IMR-90 (cell line): ENCODE results near the gene PLCH1. TPM values are rescaled to one million over a fixed set of nuclear protein-coding genes. Genes with fewer than 3 reads are reported as not detected.
"Not testable (repeated sequence)": the region's sequence is repeated elsewhere in the genome, so short reads cannot be mapped to it uniquely, and the experiment has no call there.

ENCODE experiments used
- ATAC-seq: fragments of 200-7000 bp; cut with Tn5 transposase; 2 replicates; pipeline ENCODE4 v1.9.1; 2020; ENCODE audit warnings: low read depth, mild to moderate bottlenecking, moderate library complexity
- BruUV-seq: library from RNA; stranded (reverse); fragments of 400-500 nt; replicated peaks from 2 replicates; lab custom pipeline; 2021; lab: Mats Ljungman, UMichigan
- CTCF ChIA-PET: fragments of 300-600 bp; formaldehyde crosslinking; extraction: SDS; loops from one replicate; lab custom pipeline; 2021; ENCODE audit warnings: antibody characterized with exemption; lab: Yijun Ruan, JAX
- POLR2A ChIA-PET: fragments of 300-600 bp; sonication (Branson Sonifier 250); formaldehyde crosslinking; loops from one replicate; lab custom pipeline; 2022; ENCODE audit warnings: antibody characterized with exemption; ENCODE audit not compliant: unreplicated experiment; lab: Charles Lee
- DNase-seq: peaks from one replicate; pipeline ENCODE4 v3.0.0; 2013
- H2AFZ ChIP-seq: replicated peaks from 2 replicates; pipeline ENCODE3; 2013; ENCODE audit warnings: low read length, mild to moderate bottlenecking; ENCODE audit not compliant: poor library complexity
- H2AK5ac ChIP-seq: 2 replicates; pipeline ENCODE4 v1.6.1; 2013; ENCODE audit warnings: low read depth, low read length, inconsistent platforms
- H2AK9ac ChIP-seq: replicated peaks from 2 replicates; pipeline ENCODE3; 2013; ENCODE audit warnings: mild to moderate bottlenecking, low read depth, low read length, moderate library complexity; ENCODE audit not compliant: poor library complexity
- H2BK120ac ChIP-seq: 2 replicates; pipeline ENCODE4 v1.6.1; 2013; ENCODE audit warnings: low read depth, low read length, inconsistent platforms
- H2BK15ac ChIP-seq: 3 replicates; pipeline ENCODE4 v1.6.1; 2013; ENCODE audit warnings: low read depth, low read length, inconsistent platforms
- H2BK20ac ChIP-seq: 2 replicates; pipeline ENCODE4 v1.6.1; 2013; ENCODE audit warnings: low read depth, mild to moderate bottlenecking, inconsistent platforms, low read length, moderate library complexity
- H2BK5ac ChIP-seq: 2 replicates; pipeline ENCODE4 v1.6.1; 2013; ENCODE audit warnings: mild to moderate bottlenecking, low read depth, low read length, inconsistent platforms; ENCODE audit not compliant: poor library complexity, severe bottlenecking
- H3K14ac ChIP-seq: replicated peaks from 2 replicates; pipeline ENCODE4 v1.6.1; 2013; ENCODE audit warnings: low read depth, low read length, inconsistent platforms
- H3K18ac ChIP-seq: 2 replicates; pipeline ENCODE4 v1.6.1; 2013; ENCODE audit warnings: low read depth, low read length, control low read depth
- H3K23ac ChIP-seq: 2 replicates; pipeline ENCODE4 v1.6.1; 2013; ENCODE audit warnings: low read depth, low read length, inconsistent platforms
- H3K27ac ChIP-seq: 2 replicates; pipeline ENCODE4 v1.5.1; 2013; ENCODE audit warnings: mild to moderate bottlenecking, control low read depth, low read length; ENCODE audit not compliant: insufficient read depth
- H3K27me3 ChIP-seq: 2 replicates; pipeline ENCODE4 v1.6.1; 2013; ENCODE audit warnings: low read length; ENCODE audit not compliant: control insufficient read depth, insufficient read depth
- H3K36me3 ChIP-seq: 2 replicates; pipeline ENCODE4 v1.6.1; 2013; ENCODE audit warnings: low read length, mixed read lengths; ENCODE audit not compliant: control insufficient read depth, insufficient read depth
- H3K4ac ChIP-seq: 2 replicates; pipeline ENCODE4 v1.6.1; 2013; ENCODE audit warnings: low read depth, low read length, inconsistent platforms
- H3K4me1 ChIP-seq: 2 replicates; pipeline ENCODE4 v1.6.1; 2013; ENCODE audit warnings: low read length, mixed read lengths; ENCODE audit not compliant: control insufficient read depth, insufficient read depth
- H3K4me2 ChIP-seq: 2 replicates; pipeline ENCODE4 v1.6.1; 2013; ENCODE audit warnings: low read depth, mild to moderate bottlenecking, control low read depth, low read length, moderate library complexity
- H3K4me3 ChIP-seq: 2 replicates; pipeline ENCODE4 v1.5.1; 2013; ENCODE audit warnings: low read depth, mild to moderate bottlenecking, control low read depth, low read length, moderate library complexity; ENCODE audit not compliant: insufficient read depth
- H3K56ac ChIP-seq: 2 replicates; pipeline ENCODE4 v1.6.1; 2013; ENCODE audit warnings: low read length, inconsistent platforms; ENCODE audit not compliant: insufficient read depth; ENCODE audit errors: extremely low read depth
- H3K79me1 ChIP-seq, 2 experiments: 2 replicates each; pipeline ENCODE4 v1.6.1; 2013; ENCODE audit warnings: low read length in 2 of 2, inconsistent platforms in 1 of 2, low read depth in 1 of 2
- H3K9ac ChIP-seq: 2 replicates; pipeline ENCODE4 v1.6.1; 2013; ENCODE audit warnings: low read depth, low read length, control low read depth
- H3K9me1 ChIP-seq: 2 replicates; pipeline ENCODE4 v1.6.1; 2013; ENCODE audit warnings: low read length, inconsistent platforms; ENCODE audit not compliant: insufficient read depth
- H3K9me3 ChIP-seq: 2 replicates; pipeline ENCODE4 v1.6.1; 2013; ENCODE audit warnings: low read length; ENCODE audit not compliant: control insufficient read depth, insufficient read depth
- H4K20me1 ChIP-seq: 2 replicates; pipeline ENCODE4 v1.6.1; 2013; ENCODE audit warnings: low read length, inconsistent platforms; ENCODE audit not compliant: insufficient read depth
- H4K5ac ChIP-seq: 2 replicates; pipeline ENCODE4 v1.6.1; 2013; ENCODE audit warnings: mild to moderate bottlenecking, low read depth, low read length, control low read depth
- H4K8ac ChIP-seq, 2 experiments: 2 replicates each; pipeline ENCODE4 v1.6.1; 2013; ENCODE audit warnings: low read depth in 2 of 2, low read length in 2 of 2, control low read depth in 1 of 2, inconsistent platforms in 1 of 2
- H4K91ac ChIP-seq: 2 replicates; pipeline ENCODE4 v1.6.1; 2013; ENCODE audit warnings: low read depth, low read length, inconsistent platforms; ENCODE audit not compliant: insufficient read depth
- BHLHE40 ChIP-seq: fragments of 150-350 bp; IDR thresholded peaks from 2 replicates; pipeline ENCODE4 v1.6.1; 2016; ENCODE audit warnings: mild to moderate bottlenecking, low read depth, low read length
- CEBPB ChIP-seq: IDR thresholded peaks from 2 replicates; pipeline ENCODE4 v1.6.1; 2012; ENCODE audit warnings: low read depth, low read length, improper control_type of control experiment
- CHD1 ChIP-seq: IDR thresholded peaks from 2 replicates; pipeline ENCODE4 v1.6.1; 2012; ENCODE audit warnings: low read depth, low read length, improper control_type of control experiment
- FOS ChIP-seq: fragments of 150-350 bp; IDR thresholded peaks from 2 replicates; pipeline ENCODE4 v1.6.1; 2016; ENCODE audit warnings: low read depth, low read length
- MAZ ChIP-seq: IDR thresholded peaks from 2 replicates; pipeline ENCODE4 v1.6.1; 2012; ENCODE audit warnings: low read depth, mild to moderate bottlenecking, low read length, improper control_type of control experiment, moderate library complexity, borderline replicate concordance
- NFE2L2 ChIP-seq: fragments of 150-350 bp; IDR thresholded peaks from 2 replicates; pipeline ENCODE4 v1.6.1; 2016; ENCODE audit warnings: low read depth, mild to moderate bottlenecking, low read length
- POLR2A ChIP-seq: IDR thresholded peaks from 2 replicates; pipeline ENCODE4 v1.6.1; 2012; ENCODE audit warnings: mild to moderate bottlenecking, low read depth, low read length
- RAD21 ChIP-seq: IDR thresholded peaks from 2 replicates; pipeline ENCODE4 v1.6.1; 2012; ENCODE audit warnings: low read length, improper control_type of control experiment
- WGBS, 2 experiments: methylation state at CpG; one replicate each; pipeline versions ENCODE4 v1.1.5 to v1.1.7; 2013; ENCODE audit warnings: missing lambda C conversion rate in 2 of 2; ENCODE audit not compliant: insufficient read length in 1 of 2; ENCODE audit errors: extremely low coverage in 2 of 2; 5-methylcytosine and 5-hydroxymethylcytosine counted together
- dilution Hi-C: fragments of 300-500 bp; cut with HindIII; formaldehyde crosslinking; loops from one replicate; pipeline ENCODE4 v1.14.3; 2018; ENCODE audit warnings: low sequenced_read_pairs; ENCODE audit not compliant: unreplicated experiment
- in situ Hi-C: fragments of 300-500 bp; cut with MboI; formaldehyde crosslinking; loops from 3 replicates; pipeline ENCODE4 v1.14.3; 2019; ENCODE audit warnings: low sequenced_read_pairs, inconsistent platforms, mixed read lengths
- intact Hi-C: fragments of 100-400 bp; cut with micrococcal nuclease; formaldehyde crosslinking; loops from 2 replicates; pipeline ENCODE4 v1.10.0; 2022
- polyA plus RNA-seq, 3 experiments: library from polyadenylated mRNA; depleted of rRNA; stranded (reverse); fragments of >200 nt; gene quantifications; 2 replicates each; pipeline ENCODE4 v1.2.3, GENCODE V29; 2012; ENCODE audit warnings: low replicate concordance in 1 of 3
- total RNA-seq: library from RNA; depleted of rRNA; stranded (reverse); fragments of >200 nt; gene quantifications from 2 replicates; pipeline ENCODE4 v1.2.3, GENCODE V29; 2012
- TF ChIP-seq, protein P1 (sequence below): fragments of 150-350 bp; IDR thresholded peaks from 2 replicates; pipeline ENCODE4 v1.6.1; 2016; ENCODE audit warnings: low read depth, mild to moderate bottlenecking, low read length, moderate library complexity, borderline replicate concordance

PLCH1 gene
- total and polyA plus RNA-seq, 2 of the 4 experiments (the other 2 are of a cell fraction): not detected

- H3K4ac ChIP-seq: no peak overlapping the region
- no peaks in the 10 kb centered on the region for H3K9me3 ChIP-seq
- POLR2A ChIA-PET: interaction anchor here (0.6 kb wide), 1 partner anchor 102 kb away, joined by 3 read pairs; no protein-coding TSS in a partner anchor
- H2BK15ac ChIP-seq: no peak overlapping the region
- H2BK120ac ChIP-seq: no peak overlapping the region
- no peak overlapping the region for H4K91ac ChIP-seq
- H3K9me1 ChIP-seq: no peaks in the 10 kb centered on the region
- DNase-seq (no peak), ATAC-seq (no peak)
- no peak overlapping the region for H2BK5ac ChIP-seq
- H3K4me3 ChIP-seq: no peak overlapping the region
- H3K14ac ChIP-seq: no peak overlapping the region
- H2BK20ac ChIP-seq: no peak overlapping the region
- no peak overlapping the region for H3K27ac ChIP-seq
- no peak overlapping the region for H3K9ac ChIP-seq
- no peak overlapping the region for H3K18ac ChIP-seq
- H3K23ac ChIP-seq: no peak overlapping the region
- no peak overlapping the region for H3K56ac ChIP-seq
- CTCF ChIA-PET: interaction anchor here (0.7 kb wide), 2 partner anchors 187 to 1612 kb away, joined by 3 to 4 read pairs; no protein-coding TSS in a partner anchor
- no peaks in the 10 kb centered on the region for H3K27me3 ChIP-seq
- H3K79me1 ChIP-seq: no peaks in the 10 kb centered on the region
- intact Hi-C loops: no loop called here
- TF ChIP-seq FOS (no peak), POLR2A (no peak), CHD1 (no peak), RAD21 (no peak), NFE2L2 (no peak), CEBPB (no peak), MAZ (no peak), BHLHE40 (no peak)
- TF ChIP-seq, protein P1, sequence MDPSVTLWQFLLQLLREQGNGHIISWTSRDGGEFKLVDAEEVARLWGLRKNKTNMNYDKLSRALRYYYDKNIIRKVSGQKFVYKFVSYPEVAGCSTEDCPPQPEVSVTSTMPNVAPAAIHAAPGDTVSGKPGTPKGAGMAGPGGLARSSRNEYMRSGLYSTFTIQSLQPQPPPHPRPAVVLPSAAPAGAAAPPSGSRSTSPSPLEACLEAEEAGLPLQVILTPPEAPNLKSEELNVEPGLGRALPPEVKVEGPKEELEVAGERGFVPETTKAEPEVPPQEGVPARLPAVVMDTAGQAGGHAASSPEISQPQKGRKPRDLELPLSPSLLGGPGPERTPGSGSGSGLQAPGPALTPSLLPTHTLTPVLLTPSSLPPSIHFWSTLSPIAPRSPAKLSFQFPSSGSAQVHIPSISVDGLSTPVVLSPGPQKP: no peak
- H4K8ac ChIP-seq: no peak overlapping the region
- no peak overlapping the region for H2AK5ac ChIP-seq
- no TSS peak for BruUV-seq
- no peaks in the 10 kb centered on the region for H4K20me1 ChIP-seq
- H4K5ac ChIP-seq: no peak overlapping the region
- H3K4me2 ChIP-seq: no peak overlapping the region
- in situ Hi-C loops: no loop called here
- no peak overlapping the region for H2AFZ ChIP-seq
- H3K4me1 ChIP-seq: no peaks in the 10 kb centered on the region
- H3K36me3 ChIP-seq: no peaks in the 10 kb centered on the region
- dilution Hi-C loops: no loop called here
- H2AK9ac ChIP-seq: no peak overlapping the region
Observed at GRCh38 chr3:155398046-155398445, 346.8 kb downstream of the PLCH1 start.

DNA sequence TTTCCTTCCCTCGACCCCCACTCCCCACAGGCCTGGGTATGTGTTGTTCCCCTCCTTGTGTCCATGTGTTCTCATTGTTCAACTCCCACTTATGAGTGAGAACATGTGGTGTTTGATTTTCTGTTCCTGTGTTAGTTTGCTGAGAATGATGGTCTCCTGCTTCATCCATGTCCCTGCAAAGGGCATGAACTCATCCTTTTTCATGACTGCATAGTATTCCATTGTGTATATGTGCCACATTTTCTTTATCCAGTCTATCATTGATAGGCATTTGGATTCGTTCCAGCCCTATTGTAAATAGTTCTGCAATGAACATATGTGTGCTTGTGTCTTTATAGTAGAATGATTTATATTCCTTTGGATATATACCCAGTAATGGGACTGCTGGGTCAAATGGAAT lies 350.0 kb downstream of the PLCH1 start:
- H4K91ac ChIP-seq, H3K4me2 ChIP-seq, H2BK5ac ChIP-seq, intact Hi-C loops, H4K20me1 ChIP-seq, H3K9me1 ChIP-seq, H4K8ac ChIP-seq, H3K4ac ChIP-seq, H2AFZ ChIP-seq, H3K36me3 ChIP-seq, DNase-seq, POLR2A ChIA-PET, H2AK5ac ChIP-seq, H3K56ac ChIP-seq, H2BK15ac ChIP-seq, H2BK120ac ChIP-seq, H3K4me1 ChIP-seq, H3K27ac ChIP-seq, BruUV-seq, ATAC-seq, H3K18ac ChIP-seq, H3K9me3 ChIP-seq, H4K5ac ChIP-seq, H3K9ac ChIP-seq, H3K79me1 ChIP-seq, H2AK9ac ChIP-seq, CTCF ChIA-PET, H3K23ac ChIP-seq, H3K27me3 ChIP-seq, H2BK20ac ChIP-seq, dilution Hi-C loops, H3K4me3 ChIP-seq, H3K14ac ChIP-seq, in situ Hi-C loops: not testable (repeated sequence)
- no CpG with 5 or more reads among the region's 2 CpGs for WGBS, 2 experiments
